ENCODE measurements around the gene YARS1.

The YARS1 gene

GRCh38 chr1:32773018-32773763, 44.0 kb downstream of the YARS1 start:
- no peaks in the 10 kb centered on the region for H3K4me1 ChIP-seq (ENCODE audit: insufficient read depth, low read length, poor library complexity, severe bottlenecking)
- no peaks in the 10 kb centered on the region for H3K9me3 ChIP-seq (ENCODE audit: insufficient read depth, low read depth, low read length)
- no peak overlapping the region for H3K4me2 ChIP-seq (ENCODE audit: low read depth, low read length, poor library complexity, severe bottlenecking)
- no peak overlapping the region for H2AFZ ChIP-seq (ENCODE audit: low read length)
- peaks cover 42% of the 10 kb centered on the region for H3K36me3 ChIP-seq (ENCODE audit: insufficient read depth, low read length)
- no peaks in the 10 kb centered on the region for H3K9me2 ChIP-seq (replicated peaks; ENCODE audit: low read depth, low read length)
- TF ChIP-seq EZH2phosphoT487 (IDR thresholded peaks at IDR 0.05; ENCODE audit: borderline replicate concordance), result no peak
- TF ChIP-seq CTCF (conservative IDR thresholded peaks at IDR 0.05; ENCODE audit: low read length), result peak; percentile 97
- H3K27me3 ChIP-seq (ENCODE audit: insufficient read depth, low read length, poor library complexity, severe bottlenecking), result no peaks in the 10 kb centered on the region
- H3F3A ChIP-seq (ENCODE audit: low read depth), result no peaks in the 10 kb centered on the region
- no peak overlapping the region for H3K4me3 ChIP-seq (ENCODE audit: low read length, poor library complexity, severe bottlenecking)
- no peak overlapping the region for H3K9ac ChIP-seq (ENCODE audit: low read depth, low read length, poor library complexity, severe bottlenecking)
- peaks cover 2% of the 10 kb centered on the region for H4K20me1 ChIP-seq (ENCODE audit: insufficient read depth, low read length, poor library complexity, severe bottlenecking)
- no peaks in the 10 kb centered on the region for H3K79me2 ChIP-seq (ENCODE audit: insufficient read depth, low read length)

- no peaks in the 10 kb centered on the region for H3K9me3 ChIP-seq (ENCODE audit: insufficient read depth, low read depth, low read length)
- no peaks in the 10 kb centered on the region for H3F3A ChIP-seq (ENCODE audit: low read depth)
- no peaks in the 10 kb centered on the region for H3K27me3 ChIP-seq (ENCODE audit: insufficient read depth, low read length, poor library complexity, severe bottlenecking)
- no peaks in the 10 kb centered on the region for H3K9me2 ChIP-seq (replicated peaks; ENCODE audit: low read depth, low read length)
- TF ChIP-seq EZH2phosphoT487 (IDR thresholded peaks at IDR 0.05; ENCODE audit: borderline replicate concordance), result no peak
- no peak for TF ChIP-seq CTCF (conservative IDR thresholded peaks at IDR 0.05; ENCODE audit: low read length)
- no peak overlapping the region for H3K4me2 ChIP-seq (ENCODE audit: low read depth, low read length, poor library complexity, severe bottlenecking)
- H3K4me3 ChIP-seq (ENCODE audit: low read length, poor library complexity, severe bottlenecking), result no peak overlapping the region
- no peak overlapping the region for H3K9ac ChIP-seq (ENCODE audit: low read depth, low read length, poor library complexity, severe bottlenecking)
- H2AFZ ChIP-seq (ENCODE audit: low read length), result no peak overlapping the region
- no peaks in the 10 kb centered on the region for H3K4me1 ChIP-seq (ENCODE audit: insufficient read depth, low read length, poor library complexity, severe bottlenecking)
- H4K20me1 ChIP-seq (ENCODE audit: insufficient read depth, low read length, poor library complexity, severe bottlenecking), result peaks cover 2% of the 10 kb centered on the region
- peaks cover 34% of the 10 kb centered on the region for H3K36me3 ChIP-seq (ENCODE audit: insufficient read depth, low read length)
- no peaks in the 10 kb centered on the region for H3K79me2 ChIP-seq (ENCODE audit: insufficient read depth, low read length)
Measured at GRCh38 chr1:32772281-32773017, 44.7 kb downstream of the YARS1 start.

- Histone ChIP-seq H3K27me3 (ENCODE audit: insufficient read depth, low read length, poor library complexity, severe bottlenecking) (no peaks in the 10 kb centered on the region), H3K4me1 (ENCODE audit: insufficient read depth, low read length, poor library complexity, severe bottlenecking) (no peaks in the 10 kb centered on the region), H2AFZ (ENCODE audit: low read length) (no peak overlapping the region), H3K36me3 (ENCODE audit: insufficient read depth, low read length) (peaks cover 34% of the 10 kb centered on the region), H4K20me1 (ENCODE audit: insufficient read depth, low read length, poor library complexity, severe bottlenecking) (peaks cover 2% of the 10 kb centered on the region), H3K79me2 (ENCODE audit: insufficient read depth, low read length) (no peaks in the 10 kb centered on the region), H3K4me2 (ENCODE audit: low read depth, low read length, poor library complexity, severe bottlenecking) (no peak overlapping the region), H3K9me2 (replicated peaks; ENCODE audit: low read depth, low read length) (no peaks in the 10 kb centered on the region), H3F3A (ENCODE audit: low read depth) (no peaks in the 10 kb centered on the region), H3K4me3 (ENCODE audit: low read length, poor library complexity, severe bottlenecking) (no peak overlapping the region), H3K9ac (ENCODE audit: low read depth, low read length, poor library complexity, severe bottlenecking) (no peak overlapping the region), H3K9me3 (ENCODE audit: insufficient read depth, low read depth, low read length) (no peaks in the 10 kb centered on the region)
- TF ChIP-seq EZH2phosphoT487 (IDR thresholded peaks at IDR 0.05; ENCODE audit: borderline replicate concordance) (no peak), CTCF (conservative IDR thresholded peaks at IDR 0.05; ENCODE audit: low read length) (no peak)
Measured at GRCh38 chr1:32771561-32772280, 45.4 kb downstream of the YARS1 start.
